HepG2 (cell line): Measurements from ENCODE around the gene XPR1. TPM values are rescaled to one million over a fixed set of nuclear protein-coding genes. Genes with fewer than 3 reads are reported as not detected.

Source experiments
- CCAR2 ChIP-seq: fragments of 200-400 bp; formaldehyde crosslinking; optimal IDR thresholded peaks from 2 replicates; pipeline ENCODE3; 2018; ENCODE audit warnings: low read depth, mild to moderate bottlenecking, low read length, moderate library complexity
- HBP1 ChIP-seq: IDR thresholded peaks from 2 replicates; pipeline ENCODE4 v1.6.1; 2016; ENCODE audit warnings: low read depth, control low read depth
- MLX ChIP-seq: IDR thresholded peaks from 2 replicates; pipeline ENCODE4 v1.6.1; 2016
- MLXIP ChIP-seq: sonication (generic); formaldehyde crosslinking; IDR thresholded peaks from 2 replicates; pipeline ENCODE4 v1.9.0; 2021; ENCODE audit warnings: missing genetic modification reagents, borderline replicate concordance
- MNT ChIP-seq: fragments of 450-650 bp; IDR thresholded peaks from 2 replicates; pipeline ENCODE4 v1.6.1; 2016
- MZF1 ChIP-seq: sonication (generic); formaldehyde crosslinking; IDR thresholded peaks from 2 replicates; pipeline ENCODE4 v1.8.1; 2023; ENCODE audit warnings: mild to moderate bottlenecking, missing genetic modification reagents, borderline replicate concordance
- PREB ChIP-seq: sonication (generic); formaldehyde crosslinking; IDR thresholded peaks from 2 replicates; pipeline ENCODE4 v1.4.0; 2020; ENCODE audit warnings: missing genetic modification reagents
- SMAD9 ChIP-seq: sonication (generic); formaldehyde crosslinking; IDR thresholded peaks from 2 replicates; pipeline ENCODE4 v1.5.1; 2020; ENCODE audit warnings: mild to moderate bottlenecking, missing genetic modification reagents
- SNRNP70 ChIP-seq: fragments of 200-400 bp; formaldehyde crosslinking; IDR thresholded peaks from 2 replicates; pipeline ENCODE4 v1.6.1; 2017; ENCODE audit warnings: mild to moderate bottlenecking, low read depth, low read length, moderate library complexity
- ZBED4 ChIP-seq: sonication (generic); formaldehyde crosslinking; IDR thresholded peaks from 2 replicates; pipeline ENCODE4 v1.4.0; 2020; ENCODE audit warnings: missing genetic modification reagents, borderline replicate concordance
- ZFP36L1 ChIP-seq: sonication (generic); formaldehyde crosslinking; IDR thresholded peaks from 2 replicates; pipeline ENCODE4 v1.8.0; 2022; ENCODE audit warnings: mild to moderate bottlenecking, missing genetic modification reagents, moderate library complexity
- ZKSCAN1 ChIP-seq: fragments of 150-350 bp; IDR thresholded peaks from 2 replicates; pipeline ENCODE4 v1.6.1; 2014; ENCODE audit warnings: low read length
- ZNF547 ChIP-seq: sonication (generic); formaldehyde crosslinking; IDR thresholded peaks from 2 replicates; pipeline ENCODE4 v1.5.1; 2020; ENCODE audit warnings: mild to moderate bottlenecking, missing genetic modification reagents
- polyA plus RNA-seq, 8 experiments: library from polyadenylated mRNA; depleted of rRNA in 3 of 8; stranded (reverse) in 7 of 8; unstranded in 1 of 8; fragments of >200 nt; fragmentation: Illumina TruSeq in 4 of 8; extraction: Trizol in 4 of 8; gene quantifications; 2 replicates each; pipeline versions ENCODE4 v1.2.1 to v1.2.3, GENCODE V29; 2011 to 2016; ENCODE audit warnings: low read depth in 4 of 8, missing spikeins in 1 of 8, mixed read lengths in 1 of 8; ENCODE audit not compliant: insufficient read depth in 1 of 8
- total RNA-seq, 5 experiments: library from RNA; depleted of rRNA; stranded (reverse); fragments of >200 nt; fragmentation: Illumina TruSeq; extraction: Trizol; gene quantifications; 2 replicates each; pipeline ENCODE4 v1.2.3, GENCODE V29; 2016; ENCODE audit warnings: low read depth in 1 of 5

Gene XPR1
- total and polyA plus RNA-seq, 2 of the 13 experiments (the other 11 are each of a cell fraction or from before 2014, with no cell fraction given): 22.3 to 23.6 TPM

- TF ChIP-seq HBP1 (CRISPR knock-in tag): peak; percentile 20; the same call in 1 of the 2 replicates
- TF ChIP-seq PREB (CRISPR knock-in tag): no peak
- no peak for TF ChIP-seq MZF1 (CRISPR knock-in tag)
- TF ChIP-seq MLXIP: no peak
- no peak for TF ChIP-seq ZKSCAN1
- TF ChIP-seq ZBED4 (CRISPR knock-in tag): no peak
- no peak for TF ChIP-seq SMAD9 (CRISPR knock-in tag)
- TF ChIP-seq CCAR2: no peak
- no peak for TF ChIP-seq ZFP36L1
- no peak for TF ChIP-seq MNT
- no peak for TF ChIP-seq SNRNP70
- no peak for TF ChIP-seq MLX
- TF ChIP-seq ZNF547: no peak; the same call in 1 of the 2 replicates
Measured at GRCh38 chr1:180631766-180632325, at the start of gene XPR1 (continued).
